HG02588 (cell line): ENCODE results near the gene SPIB.
"Not testable (repeated sequence)": the region's sequence is repeated elsewhere in the genome, so short reads cannot be mapped to it uniquely, and the experiment has no call there.

ENCODE experiments used
- ATAC-seq: cut with Tn5 transposase; IDR thresholded peaks from one replicate; pipeline ENCODE4 v1.9.1; 2021; ENCODE audit warnings: mild to moderate bottlenecking, moderate library complexity; ENCODE audit not compliant: unreplicated experiment

SPIB gene

GRCh38 chr19:50435221-50435620, 16.5 kb downstream of the SPIB start:
- ATAC-seq: no peak

GRCh38 chr19:50435627-50436026, 16.9 kb downstream of the SPIB start:
- ATAC-seq: no peak

- no peak for ATAC-seq
Observed at GRCh38 chr19:50437862-50438449, 19.2 kb downstream of the SPIB start.

- not testable (repeated sequence) for ATAC-seq
Observed at GRCh38 chr19:50439130-50439529, 20.4 kb downstream of the SPIB start.

DNA sequence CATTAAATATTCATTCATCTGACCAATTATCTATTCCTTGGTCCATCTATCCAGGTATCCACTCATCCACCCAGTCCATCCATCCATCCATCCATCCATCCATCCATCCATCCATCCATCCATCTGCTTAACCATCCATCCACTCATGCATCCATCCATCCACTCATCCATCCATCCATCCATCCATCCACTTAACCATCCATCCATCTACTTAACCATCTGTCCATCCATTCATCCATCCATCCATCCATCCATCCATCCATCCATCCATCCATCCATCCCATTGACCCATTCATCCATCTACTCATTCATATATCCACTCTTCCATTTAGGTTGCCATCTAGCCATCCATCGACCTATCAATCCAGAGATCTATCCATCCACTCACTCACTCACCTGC, 25.3 kb downstream of the SPIB start:
- ATAC-seq: no peak

GRCh38 chr19:50447053-50447452, 28.3 kb downstream of the SPIB start:
- ATAC-seq: no peak

GRCh38 chr19:50447750-50448149, 29.0 kb downstream of the SPIB start:
- ATAC-seq: no peak

DNA sequence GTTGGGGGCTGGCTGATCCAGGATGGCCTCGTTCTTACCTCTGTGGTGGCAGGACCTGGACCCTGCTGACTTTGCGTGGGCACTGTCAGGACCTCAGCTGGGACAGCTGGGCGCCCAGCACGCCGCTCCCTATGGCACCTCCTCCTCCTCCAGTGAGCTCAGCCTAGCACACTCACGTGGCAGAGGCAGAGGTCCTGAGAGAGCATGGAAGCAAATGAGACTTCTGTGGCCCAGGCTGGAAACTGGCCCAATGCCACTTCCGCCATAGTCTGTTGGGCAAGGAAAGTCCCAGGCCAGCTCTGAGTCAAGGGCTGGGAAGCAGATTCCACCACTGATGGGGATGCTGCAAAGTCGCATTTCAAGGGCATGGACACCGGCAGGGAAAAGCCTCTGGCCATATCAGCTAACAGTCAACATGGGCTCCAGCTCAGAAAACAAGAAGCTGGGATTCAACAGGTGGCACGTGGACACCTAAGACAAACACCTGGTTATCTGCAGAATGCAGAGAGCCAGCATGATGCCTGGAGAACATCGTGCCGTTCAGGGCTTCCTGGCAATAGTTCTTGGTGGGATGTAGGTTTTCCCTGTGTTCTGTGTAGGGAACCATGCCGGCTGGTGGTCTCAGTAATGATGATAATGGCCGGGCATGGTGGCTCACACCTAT, 30.6 kb downstream of the SPIB start:
- ATAC-seq: no peak

GRCh38 chr19:50450369-50451222, 31.9 kb downstream of the SPIB start:
- ATAC-seq: no peak

GRCh38 chr19:50451223-50451534, 32.4 kb downstream of the SPIB start:
- ATAC-seq: no peak

DNA sequence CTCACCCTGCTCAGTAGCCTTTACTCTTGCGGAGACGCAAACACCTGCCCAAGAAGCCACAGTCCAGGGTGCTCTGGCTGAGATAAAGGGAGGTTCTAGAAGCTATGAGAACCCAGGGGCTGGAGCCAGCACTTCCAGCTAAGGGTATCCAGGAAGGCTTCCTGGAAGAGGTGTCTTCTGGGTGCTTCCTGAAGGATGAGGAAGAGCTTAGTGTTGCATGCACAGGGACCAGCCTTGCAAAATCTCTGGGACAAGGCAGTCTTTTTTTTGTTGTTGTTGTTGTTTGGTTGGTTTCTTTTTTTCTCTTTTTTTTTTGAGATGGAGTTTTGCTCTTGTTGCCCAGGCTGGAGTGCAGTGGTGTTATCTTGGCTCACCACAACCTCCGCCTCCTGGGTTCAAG, 34.5 kb downstream of the SPIB start:
- no peak for ATAC-seq

GRCh38 chr19:50455992-50456391, 37.3 kb downstream of the SPIB start:
- no peak for ATAC-seq

DNA sequence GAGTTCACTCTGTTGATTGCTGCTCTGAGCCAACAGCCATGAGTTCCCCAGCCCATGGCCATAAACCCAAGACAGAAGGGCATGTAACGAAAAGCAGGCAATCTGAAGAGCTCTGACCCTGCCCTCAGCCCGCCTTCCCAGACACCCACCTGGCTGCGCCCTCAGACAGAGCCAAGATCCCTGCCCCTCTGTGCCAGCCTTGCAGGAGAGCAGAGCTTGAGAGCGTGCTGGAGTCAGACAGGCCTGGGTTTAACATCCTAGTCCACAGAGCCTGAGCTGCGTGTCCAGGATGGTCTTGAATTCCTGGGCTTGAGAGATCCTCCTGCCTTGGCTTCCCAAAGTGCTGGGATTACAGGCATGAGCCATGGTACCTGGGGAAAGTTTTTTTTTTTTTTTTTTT, 38.6 kb downstream of the SPIB start:
- ATAC-seq: no peak

- no peak for ATAC-seq
Observed at GRCh38 chr19:50458396-50459066, 39.8 kb downstream of the SPIB start.

GRCh38 chr19:50459067-50459456, 40.3 kb downstream of the SPIB start:
- no peak for ATAC-seq

- no peak for ATAC-seq
Observed at GRCh38 chr19:50459638-50460037, 40.9 kb downstream of the SPIB start.

- no peak for ATAC-seq
Observed at GRCh38 chr19:50460161-50460765, 41.5 kb downstream of the SPIB start.

GRCh38 chr19:50461066-50461875, 42.5 kb downstream of the SPIB start:
- ATAC-seq: no peak

- no peak for ATAC-seq
Observed at GRCh38 chr19:50462970-50463369, 44.2 kb downstream of the SPIB start.

- ATAC-seq: no peak
Observed at GRCh38 chr19:50464348-50464747, 45.6 kb downstream of the SPIB start.
